H1 (cell line): Measurements from ENCODE around the gene RPGR. TPM values are rescaled to one million over a fixed set of nuclear protein-coding genes. Genes with fewer than 3 reads are reported as not detected.

Experiments used
- POU5F1 ChIP-seq: IDR thresholded peaks from 2 replicates; pipeline ENCODE4 v1.6.1; 2011; ENCODE audit warnings: low read depth, mild to moderate bottlenecking, low read length, moderate library complexity
- polyA plus RNA-seq, 7 experiments: library from polyadenylated mRNA; depleted of rRNA in 3 of 7; stranded (reverse) in 5 of 7; unstranded in 2 of 7; fragments of >200 nt in 5 of 7; fragments of 200-250 nt in 2 of 7; gene quantifications; 1 replicate in 5 of 7; 2 replicates in 1 of 7; 4 replicates in 1 of 7; pipeline versions ENCODE4 v1.2.1 to v1.2.3, GENCODE V29; 2011 to 2013; ENCODE audit warnings: missing spikeins in 2 of 7, mixed read lengths in 2 of 7
- total RNA-seq: library from RNA; stranded (reverse); fragmentation: NEBNext Ultra II Directional; extraction: Animal tissue kit (Norgen Biotek cat#: 25700); gene quantifications from 2 replicates; pipeline ENCODE4 v1.2.1, GENCODE V29; 2021

The RPGR gene
- total and polyA plus RNA-seq, 2 of the 8 experiments (the other 6 are each of a cell fraction or from before 2014, with no cell fraction given) = 1.6 to 10.0 TPM

- no peak for TF ChIP-seq POU5F1
Observed at GRCh38 chrX:38285649-38286048, 41.7 kb downstream of the RPGR start (continued).
